PC-3 (cell line): ENCODE results near the gene ADAMTS17. TPM values are rescaled to one million over a fixed set of nuclear protein-coding genes. Genes with fewer than 3 reads are reported as not detected.

Source experiments
- ATAC-seq: fragments of 200-7000 bp; cut with Tn5 transposase; 2 replicates; pipeline ENCODE4 v1.9.1; 2020; ENCODE audit warnings: mild to moderate bottlenecking, moderate library complexity
- BruUV-seq: library from RNA; stranded (reverse); fragments of 400-500 nt; replicated peaks from 2 replicates; lab custom pipeline; 2021; lab: Mats Ljungman, UMichigan
- CTCF ChIA-PET: fragments of 300-600 bp; sonication (Branson Sonifier 250); formaldehyde crosslinking; loops from one replicate; lab custom pipeline; 2022; ENCODE audit warnings: antibody characterized with exemption; lab: Charles Lee
- POLR2A ChIA-PET: fragments of 300-600 bp; sonication (Branson Sonifier 250); formaldehyde crosslinking; loops from one replicate; lab custom pipeline; 2022; ENCODE audit warnings: antibody characterized with exemption; ENCODE audit not compliant: unreplicated experiment; lab: Charles Lee
- DNase-seq: peaks from one replicate; pipeline ENCODE4 v3.0.0-alpha.2; 2015
- H2AFZ ChIP-seq: fragments of 300-600 bp; sonication (generic); 2 replicates; pipeline ENCODE4 v1.6.0; 2016; ENCODE audit warnings: antibody characterized with exemption, low read length
- H3F3A ChIP-seq: fragments of 300-600 bp; sonication (generic); one replicate; pipeline ENCODE4 v1.6.0; 2017; ENCODE audit warnings: antibody characterized with exemption, low read length, control low read depth, mild to moderate bottlenecking; ENCODE audit not compliant: unreplicated experiment
- H3K27ac ChIP-seq: fragments of 300-600 bp; sonication (generic); 2 replicates; pipeline ENCODE4 v1.5.1; 2016; ENCODE audit warnings: mild to moderate bottlenecking, low read length
- H3K27me3 ChIP-seq: fragments of 300-600 bp; sonication (generic); 2 replicates; pipeline ENCODE4 v1.6.1; 2016; ENCODE audit warnings: low read length, mixed read lengths
- H3K36me3 ChIP-seq: fragments of 300-600 bp; sonication (generic); 2 replicates; pipeline ENCODE4 v1.6.1; 2016; ENCODE audit warnings: low read depth, mixed run types, low read length, mixed read lengths
- H3K4me1 ChIP-seq: fragments of 300-600 bp; sonication (generic); 2 replicates; pipeline ENCODE4 v1.5.1; 2016; ENCODE audit warnings: low read length; ENCODE audit not compliant: insufficient read depth
- H3K4me2 ChIP-seq: fragments of 300-600 bp; sonication (generic); 2 replicates; pipeline ENCODE4 v1.6.0; 2016; ENCODE audit warnings: low read length
- H3K4me3 ChIP-seq: fragments of 300-600 bp; sonication (generic); 2 replicates; pipeline ENCODE4 v1.5.1; 2016; ENCODE audit warnings: mild to moderate bottlenecking, low read length, mixed read lengths
- H3K79me2 ChIP-seq: fragments of 300-600 bp; sonication (generic); 2 replicates; pipeline ENCODE4 v1.6.1; 2017; ENCODE audit warnings: low read length, mixed read lengths
- H3K9ac ChIP-seq: fragments of 300-600 bp; sonication (generic); 2 replicates; pipeline ENCODE4 v1.6.0; 2016; ENCODE audit warnings: mild to moderate bottlenecking, low read length
- H3K9me2 ChIP-seq: fragments of 300-600 bp; sonication (generic); replicated peaks from 2 replicates; pipeline ENCODE4 v1.6.1; 2016; ENCODE audit warnings: mixed run types, low read length, mixed read lengths
- H3K9me3 ChIP-seq: fragments of 300-600 bp; sonication (generic); 2 replicates; pipeline ENCODE4 v1.6.1; 2016; ENCODE audit warnings: low read length, mixed read lengths
- H4K20me1 ChIP-seq: fragments of 300-600 bp; sonication (generic); 2 replicates; pipeline ENCODE4 v1.6.1; 2016; ENCODE audit warnings: low read length, mixed read lengths
- CTCF ChIP-seq: fragments of 300-600 bp; sonication (generic); conservative IDR thresholded peaks from 2 replicates; pipeline ENCODE4 v1.5.1; 2017; ENCODE audit warnings: antibody characterized with exemption, low read depth, mild to moderate bottlenecking, low read length
- EZH2 ChIP-seq: fragments of 300-600 bp; sonication (generic); IDR thresholded peaks from one replicate; pipeline ENCODE4 v1.6.1; 2017; ENCODE audit warnings: antibody characterized with exemption, mild to moderate bottlenecking, low read length; ENCODE audit not compliant: unreplicated experiment
- EZH2phosphoT487 ChIP-seq: fragments of 300-600 bp; sonication (generic); IDR thresholded peaks from 2 replicates; pipeline ENCODE4 v1.6.1; 2018; ENCODE audit warnings: mild to moderate bottlenecking, antibody characterized with exemption, low read length, borderline replicate concordance
- intact Hi-C: fragments of 100-400 bp; cut with micrococcal nuclease; formaldehyde crosslinking; loops from 2 replicates; pipeline ENCODE4 v1.9.0; 2023
- total RNA-seq: library from RNA; depleted of rRNA; stranded (reverse); fragments of >200 nt; gene quantifications from 2 replicates; pipeline ENCODE4 v1.2.3, GENCODE V29; 2014

Gene ADAMTS17
- total RNA-seq, 1 experiment from 2014 or later = 6.9 TPM

DNA sequence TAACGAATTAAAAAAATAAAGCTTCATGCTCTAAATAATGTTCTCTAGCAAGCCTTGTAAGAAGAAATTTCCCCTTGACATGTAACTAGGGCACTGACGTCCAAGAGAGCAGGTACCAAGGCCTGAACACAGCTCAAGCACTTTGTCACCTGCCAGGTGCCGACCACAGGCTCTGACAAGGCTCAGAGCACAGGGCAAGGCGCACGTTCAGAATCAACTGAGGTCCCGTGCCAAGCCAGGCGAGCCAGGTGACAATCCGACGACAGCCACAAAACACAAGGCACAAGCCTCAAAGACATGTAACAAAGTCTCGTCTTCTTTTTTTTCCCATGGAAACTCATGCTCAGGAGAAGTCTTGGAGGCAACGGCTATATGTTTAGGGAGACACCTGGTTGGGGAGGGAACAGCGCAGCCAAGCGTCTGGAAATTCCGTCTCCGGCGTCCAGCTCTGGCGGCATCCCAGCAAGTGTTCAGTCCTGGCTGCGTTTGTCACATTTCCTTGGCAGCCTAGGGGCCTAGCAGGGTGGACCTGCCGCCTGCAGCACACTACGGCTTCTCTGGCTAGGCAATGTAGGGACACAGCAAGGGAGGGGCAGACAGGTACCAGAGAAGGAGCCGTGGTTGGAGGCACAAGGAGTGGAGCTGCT is 76.7 kb downstream of the ADAMTS17 start:
- no peaks in the 10 kb centered on the region for H3K36me3 ChIP-seq
- no peak for DNase-seq
- H3K9me2 ChIP-seq = no peaks in the 10 kb centered on the region
- intact Hi-C loops = no loop called here
- H3K4me2 ChIP-seq = no peak overlapping the region
- H3F3A ChIP-seq = no peaks in the 10 kb centered on the region
- H4K20me1 ChIP-seq = no peaks in the 10 kb centered on the region
- no peak overlapping the region for H3K9ac ChIP-seq
- no peak for ATAC-seq
- BruUV-seq = no TSS peak
- H3K4me1 ChIP-seq = no peaks in the 10 kb centered on the region
- TF ChIP-seq CTCF = no peak
- TF ChIP-seq EZH2 = no peak
- TF ChIP-seq EZH2phosphoT487 = no peak
- H3K79me2 ChIP-seq = no peaks in the 10 kb centered on the region
- H3K9me3 ChIP-seq = no peaks in the 10 kb centered on the region
- CTCF ChIA-PET = interaction anchor here (0.6 kb wide), 1 partner anchor 111 kb away, joined by 3 read pairs; no protein-coding TSS in a partner anchor
- no peak overlapping the region for H3K4me3 ChIP-seq
- no peak overlapping the region for H3K27ac ChIP-seq
- H3K27me3 ChIP-seq = no peaks in the 10 kb centered on the region
- POLR2A ChIA-PET = no interaction called here
- H2AFZ ChIP-seq = no peak overlapping the region

- Histone ChIP-seq H3K4me3 (no peak overlapping the region), H3K36me3 (no peaks in the 10 kb centered on the region), H3K9me2 (no peaks in the 10 kb centered on the region), H3K27ac (no peak overlapping the region), H3K79me2 (no peaks in the 10 kb centered on the region), H3F3A (no peaks in the 10 kb centered on the region), H2AFZ (no peak overlapping the region), H3K27me3 (no peaks in the 10 kb centered on the region), H3K9me3 (no peaks in the 10 kb centered on the region), H3K9ac (no peak overlapping the region), H4K20me1 (no peaks in the 10 kb centered on the region), H3K4me2 (no peak overlapping the region), H3K4me1 (no peaks in the 10 kb centered on the region)
- no TSS peak for BruUV-seq
- TF ChIP-seq EZH2 = no peak
- no peak for TF ChIP-seq EZH2phosphoT487
- TF ChIP-seq CTCF = no peak
- ATAC-seq (no peak), DNase-seq (no peak)
- POLR2A ChIA-PET = no interaction called here
- intact Hi-C loops = no loop called here
- CTCF ChIA-PET = no interaction called here
Observed at GRCh38 chr15:100263721-100264455, 77.9 kb downstream of the ADAMTS17 start.

DNA sequence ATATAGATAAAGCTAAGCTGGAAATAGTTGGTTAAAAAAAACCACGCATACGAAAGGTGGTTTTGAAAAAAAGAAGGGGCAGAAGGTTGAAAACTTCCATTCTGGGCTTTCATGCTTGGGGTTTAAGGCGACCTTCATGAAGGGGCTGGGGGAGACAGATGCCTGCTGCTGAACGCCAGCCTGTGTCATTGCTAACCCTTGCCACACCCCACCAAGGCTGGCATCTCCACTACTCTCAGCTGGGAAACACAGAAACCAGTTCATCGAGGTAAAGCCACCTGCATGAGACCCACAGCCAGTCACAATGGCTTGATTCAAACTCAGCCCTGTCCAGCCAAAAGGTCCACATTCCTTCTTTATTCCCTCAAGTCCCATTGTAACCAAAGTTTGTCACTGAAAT is 78.7 kb downstream of the ADAMTS17 start:
- Histone ChIP-seq H3K79me2 (no peaks in the 10 kb centered on the region), H3K9me3 (no peaks in the 10 kb centered on the region), H2AFZ (no peak overlapping the region), H3K27me3 (no peaks in the 10 kb centered on the region), H3K4me1 (no peaks in the 10 kb centered on the region), H3K27ac (no peak overlapping the region), H3K36me3 (peaks cover 8% of the 10 kb centered on the region; the same call in 1 of the 2 replicates), H3F3A (no peaks in the 10 kb centered on the region), H3K9ac (no peak overlapping the region), H4K20me1 (no peaks in the 10 kb centered on the region), H3K4me2 (no peak overlapping the region), H3K9me2 (no peaks in the 10 kb centered on the region), H3K4me3 (no peak overlapping the region)
- no peak for TF ChIP-seq CTCF
- no peak for TF ChIP-seq EZH2phosphoT487
- TF ChIP-seq EZH2 = no peak
- DNase-seq (no peak), ATAC-seq (no peak)
- CTCF ChIA-PET = no interaction called here
- BruUV-seq = no TSS peak
- intact Hi-C loops = no loop called here
- POLR2A ChIA-PET = no interaction called here
